SK-N-SH (cell line): ENCODE results near the gene YES1. TPM values are rescaled to one million over a fixed set of nuclear protein-coding genes. Genes with fewer than 3 reads are reported as not detected.
"Not testable (repeated sequence)": the region's sequence is repeated elsewhere in the genome, so short reads cannot be mapped to it uniquely, and the experiment has no call there.

Experiments used
- CTCF ChIA-PET: fragments of 300-600, 350-600 bp; formaldehyde crosslinking; extraction: SDS; loops from one replicate; lab custom pipeline; 2021; lab: Yijun Ruan, JAX
- POLR2A ChIA-PET: fragments of 350-600 bp; sonication (Branson Sonifier 250); formaldehyde crosslinking; extraction: SDS; loops from one replicate; lab custom pipeline; 2020; ENCODE audit warnings: antibody characterized with exemption, inconsistent platforms; lab: Yijun Ruan, JAX
- DNase-seq: peaks from one replicate; pipeline ENCODE4 v3.0.0; 2012
- H2AFZ ChIP-seq: fragments of 200-600 bp; sonication (generic); 2 replicates; pipeline ENCODE4 v1.8.1; 2016; ENCODE audit warnings: antibody characterized with exemption, mild to moderate bottlenecking, low read depth
- H3F3A ChIP-seq: fragments of 200-600 bp; sonication (generic); replicated peaks from 2 replicates; pipeline ENCODE3; 2016; ENCODE audit warnings: antibody characterized with exemption, mild to moderate bottlenecking; ENCODE audit not compliant: insufficient read depth
- H3K27ac ChIP-seq, 2 experiments: fragments of 200-500 bp in 1 of 2; fragments of 200-600 bp in 1 of 2; sonication (Bioruptor generic) in 1 of 2; sonication (generic), shearing (Covaris generic) in 1 of 2; 2 replicates each; pipeline versions ENCODE4 v1.5.1 to v1.6.1; 2014 to 2016; ENCODE audit warnings: low read depth in 2 of 2, inconsistent platforms in 1 of 2, low read length in 1 of 2, mild to moderate bottlenecking in 1 of 2, mixed read lengths in 1 of 2
- H3K27me3 ChIP-seq: fragments of 200-600 bp; sonication (generic), shearing (Covaris generic); 2 replicates; pipeline ENCODE4 v1.6.1; 2016; ENCODE audit warnings: mixed run types; ENCODE audit not compliant: insufficient read depth
- H3K36me3 ChIP-seq, 2 experiments: fragments of 200-500 bp in 1 of 2; fragments of 200-600 bp in 1 of 2; sonication (Bioruptor generic) in 1 of 2; sonication (generic) in 1 of 2; replicated peaks in 1 of 2; 2 replicates each; pipeline versions ENCODE3 to v1.5.1; 2014 to 2016; ENCODE audit warnings: low read length in 1 of 2, mild to moderate bottlenecking in 1 of 2; ENCODE audit not compliant: insufficient read depth in 2 of 2, control insufficient read depth in 1 of 2
- H3K4me1 ChIP-seq, 2 experiments: fragments of 200-500 bp in 1 of 2; fragments of 200-600 bp in 1 of 2; sonication (Bioruptor generic) in 1 of 2; sonication (generic), shearing (Covaris generic) in 1 of 2; 2 replicates each; pipeline versions ENCODE4 v1.5.1 to v1.6.1; 2014 to 2016; ENCODE audit warnings: low read depth in 1 of 2, low read length in 1 of 2, mixed run types in 1 of 2; ENCODE audit not compliant: insufficient read depth in 2 of 2, control insufficient read depth in 1 of 2
- H3K4me2 ChIP-seq: fragments of 200-600 bp; sonication (generic), shearing (Covaris generic); 2 replicates; pipeline ENCODE4 v1.6.1; 2017; ENCODE audit warnings: mixed run types
- H3K4me3 ChIP-seq, 2 experiments: fragments of 200-500 bp in 1 of 2; fragments of 200-600 bp in 1 of 2; sonication (Bioruptor generic) in 1 of 2; sonication (generic), shearing (Covaris generic) in 1 of 2; 2 replicates each; pipeline versions ENCODE4 v1.5.1 to v1.8.1; 2014 to 2016; ENCODE audit warnings: low read depth in 2 of 2, inconsistent platforms in 1 of 2, low read length in 1 of 2, mild to moderate bottlenecking in 1 of 2, mixed read lengths in 1 of 2, moderate library complexity in 1 of 2
- H3K79me2 ChIP-seq: fragments of 200-600 bp; sonication (generic); 2 replicates; pipeline ENCODE4 v1.8.1; 2017; ENCODE audit warnings: mild to moderate bottlenecking; ENCODE audit not compliant: insufficient read depth
- H3K9ac ChIP-seq: fragments of 200-600 bp; sonication (generic); 2 replicates; pipeline ENCODE4 v1.6.1; 2017; ENCODE audit warnings: mixed run types
- H3K9me2 ChIP-seq: fragments of 200-600 bp; sonication (generic); 2 replicates; pipeline ENCODE4 v1.6.1; 2017; ENCODE audit warnings: mixed run types
- H3K9me3 ChIP-seq: fragments of 200-600 bp; sonication (generic); 2 replicates; pipeline ENCODE4 v1.6.1; 2017; ENCODE audit warnings: mixed run types, mild to moderate bottlenecking, moderate library complexity
- H4K20me1 ChIP-seq: fragments of 200-600 bp; sonication (generic); 2 replicates; pipeline ENCODE4 v1.6.1; 2017; ENCODE audit warnings: mild to moderate bottlenecking, mixed run types; ENCODE audit not compliant: insufficient read depth
- CHD2 ChIP-seq: fragments of 150-350 bp; IDR thresholded peaks from 2 replicates; pipeline ENCODE4 v1.6.1; 2018; ENCODE audit warnings: low read length; ENCODE audit not compliant: partially characterized antibody
- ELF1 ChIP-seq: IDR thresholded peaks from 2 replicates; pipeline ENCODE4 v1.4.0; 2012
- EP300 ChIP-seq, 2 experiments: IDR thresholded peaks; 2 replicates each; pipeline versions ENCODE4 v1.4.0 to v1.6.1; 2012; ENCODE audit warnings: borderline replicate concordance in 1 of 2, low read depth in 1 of 2, low read length in 1 of 2
- FOXJ3 ChIP-seq: sonication (generic); formaldehyde crosslinking; IDR thresholded peaks from 2 replicates; pipeline ENCODE4 v1.5.1; 2020; ENCODE audit warnings: mild to moderate bottlenecking, missing genetic modification reagents
- GABPA ChIP-seq: IDR thresholded peaks from 2 replicates; pipeline ENCODE4 v1.4.0; 2012; ENCODE audit warnings: low read depth, mild to moderate bottlenecking
- JUND ChIP-seq: IDR thresholded peaks from 2 replicates; pipeline ENCODE4 v1.4.0; 2012
- MEF2A ChIP-seq: IDR thresholded peaks from 2 replicates; pipeline ENCODE4 v1.4.0; 2012; ENCODE audit warnings: low read depth, borderline replicate concordance
- MXI1 ChIP-seq: IDR thresholded peaks from 2 replicates; pipeline ENCODE4 v1.6.1; 2012; ENCODE audit warnings: mild to moderate bottlenecking, low read depth, low read length, improper control_type of control experiment
- RAD21 ChIP-seq: IDR thresholded peaks from 2 replicates; pipeline ENCODE4 v1.6.1; 2012; ENCODE audit warnings: mild to moderate bottlenecking, low read length
- RCOR1 ChIP-seq: fragments of 150-350 bp; IDR thresholded peaks from 2 replicates; pipeline ENCODE4 v1.6.1; 2017; ENCODE audit warnings: antibody characterized with exemption, low read length
- RFX5 ChIP-seq: IDR thresholded peaks from 2 replicates; pipeline ENCODE4 v1.6.1; 2012; ENCODE audit warnings: mild to moderate bottlenecking, improper control_type of control experiment, low read length
- RXRA ChIP-seq: IDR thresholded peaks from 2 replicates; pipeline ENCODE4 v1.4.0; 2012; ENCODE audit warnings: low read depth, mild to moderate bottlenecking, borderline replicate concordance
- SMC3 ChIP-seq: IDR thresholded peaks from 2 replicates; pipeline ENCODE4 v1.6.1; 2012; ENCODE audit warnings: low read depth, low read length, improper control_type of control experiment
- TAF1 ChIP-seq: IDR thresholded peaks from 2 replicates; pipeline ENCODE4 v1.6.1; 2012; ENCODE audit warnings: low read depth, mild to moderate bottlenecking, low read length, moderate library complexity, borderline replicate concordance
- TCF12 ChIP-seq: IDR thresholded peaks from 2 replicates; pipeline ENCODE4 v1.4.0; 2012
- TEAD4 ChIP-seq: IDR thresholded peaks from 2 replicates; pipeline ENCODE4 v1.4.0; 2012; ENCODE audit warnings: mild to moderate bottlenecking, borderline replicate concordance; ENCODE audit not compliant: insufficient read depth
- USF1 ChIP-seq: IDR thresholded peaks from 2 replicates; pipeline ENCODE4 v1.4.0; 2012; ENCODE audit warnings: low read depth, borderline replicate concordance
- ZBTB33 ChIP-seq: IDR thresholded peaks from 2 replicates; pipeline ENCODE4 v1.4.0; 2012; ENCODE audit warnings: low read depth, borderline replicate concordance
- WGBS: methylation state at CpG from one replicate; pipeline ENCODE4 v1.1.6; 2017; ENCODE audit warnings: low lambda C conversion rate; 5-methylcytosine and 5-hydroxymethylcytosine counted together
- polyA plus RNA-seq, 3 experiments: library from polyadenylated mRNA; depleted of rRNA; stranded (reverse); fragments of >200 nt; gene quantifications; 2 replicates each; pipeline ENCODE4 v1.2.3, GENCODE V29; 2012

The YES1 gene
- polyA plus RNA-seq, 1 of the 3 experiments (the other 2 are of a cell fraction): 7.9 TPM

- H4K20me1 ChIP-seq: peaks cover 51% of the 10 kb centered on the region; the same call in 1 of the 2 replicates
- no peak overlapping the region for H3K4me3 ChIP-seq
- H3K9me3 ChIP-seq: no peaks in the 10 kb centered on the region
- no peaks in the 10 kb centered on the region for H3K36me3 ChIP-seq
- no peak overlapping the region for H3K4me2 ChIP-seq
- WGBS: 56% methylated on average over 3 of the region's 3 CpGs
- H2AFZ ChIP-seq: no peak overlapping the region
- no peak overlapping the region for H3K9ac ChIP-seq
- H3K9me2 ChIP-seq: no peaks in the 10 kb centered on the region
- ChIA-PET CTCF (interaction anchor here (1.1 to 1.8 kb wide), 2 partner anchors 39 to 177 kb away, joined by 6 to 7 read pairs; no protein-coding TSS in a partner anchor), POLR2A (no interaction called here)
- no peak for DNase-seq
- peaks cover 63% of the 10 kb centered on the region for H3K79me2 ChIP-seq
- no peak overlapping the region for H3K27ac ChIP-seq
- TF ChIP-seq RCOR1 (no peak), SMC3 (no peak), USF1 (no peak), RFX5 (no peak), JUND (no peak), MEF2A (no peak), TEAD4 (no peak), FOXJ3 (CRISPR knock-in tag) (no peak), MXI1 (no peak), TAF1 (no peak), ELF1 (no peak), RXRA (no peak), TCF12 (no peak), GABPA (no peak), EP300 (IDR thresholded peaks at IDR 0.05; ENCODE audit: borderline replicate concordance in 1 of 2, low read depth in 1 of 2, low read length in 1 of 2) (no peak), ZBTB33 (no peak)
- no peaks in the 10 kb centered on the region; a peak in 1 of 4 replicates for H3K4me1 ChIP-seq
- H3F3A ChIP-seq: peaks cover 3% of the 10 kb centered on the region
- H3K27me3 ChIP-seq: peaks cover 4% of the 10 kb centered on the region; the same call in 1 of the 2 replicates
These were observed 10.9 kb downstream of the YES1 start for GRCh38 chr18:801137-801536.

GRCh38 chr18:799943-800342 lies 12.1 kb downstream of the YES1 start:
- Histone ChIP-seq H3K27me3 (peaks cover 4% of the 10 kb centered on the region; the same call in 1 of the 2 replicates), H3K36me3 (no peaks in the 10 kb centered on the region), H3K4me3 (no peak overlapping the region), H4K20me1 (peaks cover 45% of the 10 kb centered on the region; the same call in 1 of the 2 replicates), H3K9ac (no peak overlapping the region), H3K4me2 (no peak overlapping the region)
- POLR2A ChIA-PET: no interaction called here
- 40% methylated on average over 1 of the region's 1 CpG for WGBS
- no peak for DNase-seq
- TF ChIP-seq EP300 (IDR thresholded peaks at IDR 0.05; ENCODE audit: borderline replicate concordance in 1 of 2, low read depth in 1 of 2, low read length in 1 of 2): no peak
- no peak for TF ChIP-seq CHD2
- TF ChIP-seq RAD21: no peak
- TF ChIP-seq JUND: no peak
- no peak for TF ChIP-seq ELF1
- TF ChIP-seq MXI1: no peak
- TF ChIP-seq, all 33 proteins: peak for 0
- Histone ChIP-seq H3F3A (peaks cover 3% of the 10 kb centered on the region), H3K79me2 (peaks cover 62% of the 10 kb centered on the region), H2AFZ (no peak overlapping the region), H3K9me2 (no peaks in the 10 kb centered on the region), H3K4me1 (no peaks in the 10 kb centered on the region), H3K9me3 (no peaks in the 10 kb centered on the region), H3K27ac (no peak overlapping the region)
- CTCF ChIA-PET: interaction anchor here (1.1 to 1.8 kb wide), 2 partner anchors 40 to 176 kb away, joined by 6 to 7 read pairs; no protein-coding TSS in a partner anchor

- H3K4me2 ChIP-seq, H2AFZ ChIP-seq, H3K9me2 ChIP-seq, H3K9ac ChIP-seq, H3F3A ChIP-seq, H3K9me3 ChIP-seq, H3K27me3 ChIP-seq, CTCF ChIA-PET, H3K27ac ChIP-seq, H3K4me1 ChIP-seq, H3K4me3 ChIP-seq, H3K36me3 ChIP-seq, DNase-seq, POLR2A ChIA-PET: not testable (repeated sequence)
- Histone ChIP-seq H4K20me1 (peaks cover 42% of the 10 kb centered on the region; the same call in 1 of the 2 replicates), H3K79me2 (peaks cover 54% of the 10 kb centered on the region)
- 45% methylated on average over 1 of the region's 1 CpG for WGBS
These were observed 16.7 kb downstream of the YES1 start for GRCh38 chr18:795383-795782.
